GM19467 (cell line): ENCODE data around the gene WDR37.

Source experiments
- ATAC-seq: cut with Tn5 transposase; IDR thresholded peaks from one replicate; pipeline ENCODE4 v1.9.1; 2021; ENCODE audit warnings: mild to moderate bottlenecking, moderate library complexity; ENCODE audit not compliant: unreplicated experiment

WDR37 gene

DNA sequence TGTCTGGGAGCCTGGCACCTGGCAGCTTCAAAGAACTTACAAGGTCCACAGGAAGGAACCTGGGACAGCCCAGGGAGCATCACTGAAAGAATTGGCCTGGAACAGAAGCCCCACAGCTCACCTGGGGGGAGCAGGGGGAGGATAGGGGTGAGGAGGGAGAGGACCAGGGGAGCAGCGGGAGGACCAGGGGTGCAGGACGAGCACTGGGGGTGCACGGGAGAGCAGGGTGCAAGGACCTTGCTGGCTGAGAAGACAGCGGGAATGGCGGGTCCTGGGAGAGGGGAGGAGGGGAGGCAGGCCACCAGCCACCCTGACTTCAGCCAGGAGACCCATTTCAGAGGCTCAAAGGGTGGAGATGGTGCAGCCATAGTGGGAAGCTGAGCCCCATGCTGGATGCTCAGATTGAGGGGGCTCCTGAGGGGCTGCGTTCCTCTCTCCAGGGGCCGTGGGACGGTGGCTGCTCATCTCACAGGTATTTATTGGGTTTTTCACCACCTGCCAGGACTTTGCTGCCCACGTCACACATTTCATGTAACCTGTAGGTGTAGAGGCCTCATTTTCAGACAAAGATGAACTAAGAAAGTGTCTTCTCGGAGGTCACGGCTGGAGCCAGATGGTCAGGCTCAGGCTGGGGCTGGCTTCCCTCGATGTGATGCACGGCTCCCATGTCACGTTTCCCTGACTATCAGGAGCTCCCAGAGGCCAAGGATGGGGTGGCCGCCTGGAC, 110.1 kb downstream of the WDR37 start:
- ATAC-seq, result no peak

- no peak for ATAC-seq
Observed at GRCh38 chr10:1166828-1167275, 110.7 kb downstream of the WDR37 start.

DNA sequence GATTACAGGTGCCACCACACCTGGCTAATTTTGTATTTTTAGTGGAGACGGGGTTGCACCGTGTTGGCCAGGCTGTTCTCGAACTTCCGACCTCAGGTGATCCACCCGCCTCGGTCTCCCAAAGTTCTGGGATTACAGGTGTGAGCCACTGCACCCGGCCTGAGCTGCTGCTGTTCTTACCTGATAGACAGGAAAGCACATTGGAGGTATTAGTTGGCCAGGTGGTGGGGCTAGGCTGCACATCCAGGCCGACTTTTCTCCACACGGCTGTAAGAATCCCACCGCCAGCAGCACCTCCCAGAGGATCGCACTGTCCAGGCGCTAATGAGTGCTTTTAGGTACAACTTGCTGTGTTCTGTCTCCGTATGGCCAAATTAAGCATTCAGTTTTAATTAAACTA, 112.6 kb downstream of the WDR37 start:
- ATAC-seq, result no peak

GRCh38 chr10:1169186-1169885, 113.2 kb downstream of the WDR37 start:
- no peak for ATAC-seq

GRCh38 chr10:1169981-1170866, 114.0 kb downstream of the WDR37 start:
- ATAC-seq, result no peak

DNA sequence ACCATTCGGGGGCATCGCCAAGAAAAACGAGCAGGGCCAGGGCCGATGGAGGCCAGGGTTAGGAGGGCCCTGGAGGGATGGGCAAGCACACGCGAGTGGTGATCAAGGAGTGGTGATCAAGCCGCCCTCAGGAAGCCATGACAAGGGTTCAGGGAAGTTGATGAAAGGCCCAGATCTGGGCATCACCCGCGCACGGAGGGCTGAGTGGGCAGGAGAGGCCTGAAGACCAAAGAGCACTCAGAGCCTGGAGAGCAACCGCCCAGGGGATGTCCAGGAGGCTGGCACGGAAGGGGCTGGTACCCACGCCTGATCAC, 114.6 kb downstream of the WDR37 start:
- no peak for ATAC-seq

DNA sequence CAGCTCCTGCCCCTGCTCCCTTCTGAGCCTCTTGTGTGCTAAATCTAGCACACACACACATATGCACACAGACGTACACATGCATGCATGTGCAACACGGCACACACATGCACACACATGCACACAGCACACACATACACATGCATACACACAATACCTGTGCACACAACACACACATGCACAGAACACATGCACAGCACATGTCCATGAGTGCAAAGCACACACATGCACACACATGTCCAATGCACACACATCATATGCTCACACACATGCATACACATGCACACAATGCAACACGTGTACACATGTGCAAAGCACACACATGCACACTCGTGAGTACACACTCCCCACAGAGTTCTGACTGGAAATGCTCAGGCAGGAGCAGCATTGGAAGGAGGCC, 115.0 kb downstream of the WDR37 start:
- no peak for ATAC-seq

GRCh38 chr10:1171586-1171985, 115.4 kb downstream of the WDR37 start:
- no peak for ATAC-seq

DNA sequence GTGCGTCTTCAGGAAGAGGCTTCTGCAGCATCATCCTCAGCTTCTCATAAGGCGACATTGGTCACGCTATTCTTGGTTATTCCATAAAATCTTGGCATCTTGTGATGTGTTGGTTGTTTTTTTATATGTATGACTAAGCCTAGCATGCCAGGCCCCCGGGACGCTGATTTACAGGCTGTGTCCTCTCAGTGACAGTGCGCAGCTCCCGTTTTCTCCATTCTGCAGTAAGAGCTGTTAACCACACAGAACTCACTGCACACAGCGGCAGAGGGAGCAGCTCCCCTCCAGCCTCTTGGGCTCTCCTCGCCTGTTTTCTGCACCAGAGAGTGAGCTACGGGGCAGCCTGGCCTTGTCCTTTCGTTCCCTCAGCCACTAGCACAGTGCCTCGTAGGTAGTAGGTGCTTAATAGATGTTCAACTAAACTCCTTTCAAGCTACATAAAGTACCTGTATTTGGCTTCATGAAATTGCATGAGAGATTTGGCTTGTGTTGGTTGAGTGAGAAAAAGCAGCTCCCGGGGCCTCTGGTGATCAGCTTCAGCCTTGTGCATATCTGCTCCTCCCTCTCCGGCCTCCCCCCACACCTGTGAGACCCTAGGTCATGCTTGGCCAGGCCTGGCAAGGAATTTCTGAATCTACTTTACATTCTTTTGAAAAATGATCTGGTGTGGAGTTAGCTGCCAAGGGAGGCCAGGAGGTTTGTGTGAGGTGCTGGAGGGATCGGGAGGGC, 116.2 kb downstream of the WDR37 start:
- no peak for ATAC-seq

- no peak for ATAC-seq
Observed at GRCh38 chr10:1173091-1173490, 116.9 kb downstream of the WDR37 start.

DNA sequence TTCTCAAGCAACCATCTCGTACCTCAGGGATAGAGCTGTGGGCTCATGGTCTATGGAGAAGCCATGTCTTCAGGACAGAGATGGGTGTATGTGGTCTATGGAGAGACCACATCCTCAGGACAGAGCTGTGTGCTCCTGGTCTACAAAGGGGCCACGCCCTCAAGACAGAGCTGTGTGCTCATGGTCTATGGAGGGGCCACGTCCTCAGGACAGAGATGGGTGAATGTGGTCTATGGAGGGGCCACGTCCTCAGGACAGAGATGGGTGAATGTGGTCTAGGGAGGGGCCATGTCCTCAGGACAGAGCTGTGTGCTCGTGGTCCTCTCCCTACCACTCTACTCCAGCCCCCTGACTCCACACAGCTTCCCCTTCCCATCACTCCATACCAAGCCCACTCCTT, 117.8 kb downstream of the WDR37 start:
- no peak for ATAC-seq

DNA sequence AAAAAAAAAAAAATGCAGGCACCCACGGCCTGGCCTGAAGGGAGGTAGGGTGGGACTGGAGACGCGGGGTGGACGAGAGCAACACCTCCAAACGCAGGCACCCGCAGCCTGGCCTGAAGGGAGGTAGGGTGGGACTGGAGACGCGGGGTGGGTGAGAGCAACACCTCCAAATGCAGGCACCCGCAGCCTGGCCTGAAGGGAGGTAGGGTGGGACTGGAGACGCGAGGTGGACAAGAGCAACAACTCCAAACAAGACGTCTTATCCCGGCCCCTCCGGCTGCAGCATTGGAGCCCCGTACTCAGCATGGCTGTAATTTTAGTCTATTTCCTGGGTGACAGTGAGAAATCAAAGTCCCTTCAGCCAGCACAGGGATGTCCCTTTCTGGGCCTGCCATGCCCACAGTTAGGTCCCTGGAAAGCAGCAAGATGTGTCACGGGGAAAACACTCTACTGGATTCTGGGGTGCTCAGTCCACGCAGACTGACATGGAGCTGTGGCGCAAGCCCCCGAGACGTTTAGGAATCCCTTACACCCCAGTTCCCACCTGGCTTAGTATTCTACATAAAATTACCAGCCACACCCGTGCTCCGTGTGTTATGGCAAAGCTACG, 119.9 kb downstream of the WDR37 start:
- ATAC-seq, result no peak

DNA sequence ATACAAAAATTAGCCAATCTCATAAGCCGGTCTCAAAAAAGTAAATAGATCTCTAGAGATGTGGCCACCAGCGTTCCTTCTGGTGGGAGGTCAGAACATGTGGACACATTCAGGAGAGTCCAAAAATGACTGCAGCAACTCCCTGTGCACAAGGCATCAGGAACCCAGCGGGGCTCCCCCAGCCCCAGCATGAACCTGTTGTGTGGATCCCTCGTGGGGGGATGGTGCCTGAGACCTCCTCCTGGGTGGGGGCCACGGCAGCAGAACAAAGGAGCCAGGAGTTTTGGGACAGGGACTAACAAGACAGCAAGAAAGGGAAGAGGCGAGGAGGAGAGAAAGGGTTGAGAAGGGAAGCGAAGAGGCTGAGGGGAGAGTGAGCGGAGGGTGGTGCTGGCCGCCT, 121.8 kb downstream of the WDR37 start:
- no peak for ATAC-seq

GRCh38 chr10:1178506-1178905, 122.3 kb downstream of the WDR37 start:
- ATAC-seq, result no peak

DNA sequence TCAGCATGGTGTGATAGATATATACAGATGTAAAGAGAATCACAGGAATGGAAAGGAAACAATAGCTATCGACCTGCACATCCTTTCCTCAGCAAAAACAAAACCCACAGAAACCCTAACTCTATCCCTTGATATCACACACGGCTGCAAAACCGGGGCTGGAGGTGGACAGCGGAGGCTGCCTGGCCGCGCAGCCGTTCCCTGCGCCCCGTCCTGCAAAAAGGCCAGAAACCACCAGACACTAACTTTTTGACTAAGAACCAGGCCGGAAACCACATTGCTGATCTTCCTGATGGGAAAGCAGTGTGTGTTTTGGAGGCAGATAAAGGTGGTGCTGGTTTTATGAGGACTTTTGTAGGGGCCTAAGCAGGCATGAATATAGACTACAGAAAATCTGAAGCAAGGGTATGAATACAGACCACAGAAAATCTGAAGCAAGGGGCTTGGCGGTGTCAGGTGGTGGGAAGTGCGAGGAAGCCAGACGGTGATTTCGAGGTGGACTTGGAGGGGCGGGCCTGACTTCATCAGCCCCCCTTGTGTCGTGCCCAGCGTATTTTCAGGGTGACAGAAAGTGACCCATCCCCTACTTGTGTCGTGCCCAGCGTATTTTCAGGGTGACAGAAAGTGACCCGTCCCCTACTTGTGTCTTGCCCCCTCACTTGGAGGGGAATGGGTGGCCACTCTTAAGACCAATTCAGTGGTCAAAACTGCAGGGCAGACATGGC, 123.3 kb downstream of the WDR37 start:
- ATAC-seq, result no peak

DNA sequence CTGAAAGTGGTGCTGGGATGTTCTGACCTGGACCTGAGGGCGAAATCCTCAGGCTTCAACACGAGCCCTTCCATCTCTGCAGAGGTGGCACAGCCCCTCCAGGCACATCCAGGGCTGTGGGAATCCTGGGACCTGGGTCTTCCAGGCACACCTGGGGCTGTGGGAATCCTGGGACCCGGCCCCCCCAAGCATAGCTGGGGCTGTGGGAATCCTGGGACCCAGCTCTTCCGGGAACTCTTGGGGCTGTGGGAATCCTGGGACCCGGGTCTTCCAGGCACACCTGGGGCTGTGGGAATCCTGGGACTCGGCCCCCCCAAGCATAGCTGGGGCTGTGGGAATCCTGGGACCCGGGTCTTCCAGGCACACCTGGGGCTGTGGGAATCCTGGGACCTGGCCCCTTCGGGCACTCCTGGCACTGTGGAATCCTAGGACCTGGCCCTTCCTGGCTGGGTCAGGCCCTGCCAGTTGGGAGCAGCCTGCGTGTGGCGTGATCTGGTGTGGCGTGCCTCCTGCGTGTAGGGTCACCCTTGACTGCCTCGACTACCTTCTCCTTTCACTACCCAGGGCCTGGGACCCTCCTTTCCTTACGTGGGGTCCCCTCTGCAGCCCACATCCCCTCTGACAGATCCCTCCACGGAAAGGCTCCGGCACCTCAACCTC, 124.0 kb downstream of the WDR37 start:
- no peak for ATAC-seq

DNA sequence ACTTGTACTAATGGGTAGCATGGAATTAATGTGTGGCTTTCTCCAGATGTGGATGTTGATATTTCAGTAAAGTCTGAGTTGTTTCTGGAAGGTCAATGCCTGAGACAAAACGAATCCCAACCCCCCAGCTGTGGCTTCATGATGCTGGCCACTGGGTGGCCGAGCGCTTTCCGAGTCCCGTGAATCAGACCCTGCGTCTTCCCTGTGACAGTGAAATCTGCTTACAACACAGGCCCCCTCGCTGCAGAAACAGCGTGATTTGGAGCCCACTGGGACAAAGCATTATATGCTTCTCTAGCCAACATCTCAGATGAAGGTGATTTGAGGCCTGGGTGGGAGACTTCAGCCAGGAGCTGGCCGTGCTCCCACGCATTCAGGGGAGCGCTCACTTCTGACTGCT, 124.7 kb downstream of the WDR37 start:
- no peak for ATAC-seq
